GM21447 (cell line): ENCODE measurements around the gene GUCY1A2.
"Not testable (repeated sequence)": the region's sequence is repeated elsewhere in the genome, so short reads cannot be mapped to it uniquely, and the experiment has no call there.

Experiments used
- ATAC-seq: cut with Tn5 transposase; IDR thresholded peaks from one replicate; pipeline ENCODE4 v1.9.1; 2021; ENCODE audit not compliant: unreplicated experiment

Gene GUCY1A2

GRCh38 chr11:106943089-106943488 is 75.2 kb downstream of the GUCY1A2 start:
- ATAC-seq, result no peak

- ATAC-seq, result no peak
Observed at GRCh38 chr11:106939157-106939556, 79.1 kb downstream of the GUCY1A2 start.

- no peak for ATAC-seq
Observed at GRCh38 chr11:106937111-106937510, 81.2 kb downstream of the GUCY1A2 start.

DNA sequence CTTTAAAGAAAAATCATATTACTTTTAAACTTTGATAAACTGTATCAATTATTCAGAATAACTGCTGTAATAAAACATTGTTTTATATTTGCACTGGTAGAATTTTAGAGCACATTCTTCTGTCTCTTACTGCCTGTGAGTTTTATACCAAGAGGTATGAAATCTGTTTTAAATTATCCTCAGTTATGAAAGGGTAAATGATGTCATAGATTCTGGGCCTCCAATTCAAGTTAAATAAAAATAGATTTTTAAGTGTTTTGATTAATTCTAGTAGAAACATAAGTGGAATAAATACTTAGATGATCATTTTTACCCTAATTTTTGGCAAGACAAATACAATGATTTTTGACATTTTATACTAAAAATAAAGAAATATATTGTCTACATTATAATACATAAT is 93.0 kb downstream of the GUCY1A2 start:
- no peak for ATAC-seq

DNA sequence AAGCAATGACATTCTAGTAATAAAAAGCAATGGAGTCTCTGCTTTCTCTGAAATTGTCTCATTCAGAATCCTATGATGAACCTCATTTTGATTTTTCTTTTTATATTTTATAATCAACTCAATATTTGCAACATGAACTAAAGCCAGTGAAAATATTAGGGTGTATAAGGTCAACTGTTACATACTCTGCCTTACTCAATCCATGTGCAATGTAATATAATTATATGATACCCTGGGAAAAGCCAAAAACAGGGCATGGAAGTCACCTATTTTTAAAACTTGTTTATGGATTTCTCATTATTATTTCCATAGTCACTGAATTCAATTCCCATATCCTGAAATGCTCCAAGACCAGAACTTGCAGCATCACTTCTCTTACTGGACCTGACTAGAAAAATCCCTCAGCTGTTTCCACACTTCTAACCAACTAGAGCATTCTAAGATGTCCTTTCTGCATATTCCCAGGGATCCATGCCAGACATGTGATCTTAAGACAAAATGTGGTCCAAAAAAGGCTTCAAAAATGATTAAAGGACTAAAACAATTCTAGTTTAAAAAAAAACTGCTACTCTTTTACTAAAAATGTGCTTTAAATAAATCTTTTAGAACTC is 97.3 kb downstream of the GUCY1A2 start:
- no peak for ATAC-seq

- peak; percentile 81 for ATAC-seq
Observed at GRCh38 chr11:106917973-106918372, 100.3 kb downstream of the GUCY1A2 start.

- ATAC-seq, result no peak
Observed at GRCh38 chr11:106914409-106914808, 103.9 kb downstream of the GUCY1A2 start.

DNA sequence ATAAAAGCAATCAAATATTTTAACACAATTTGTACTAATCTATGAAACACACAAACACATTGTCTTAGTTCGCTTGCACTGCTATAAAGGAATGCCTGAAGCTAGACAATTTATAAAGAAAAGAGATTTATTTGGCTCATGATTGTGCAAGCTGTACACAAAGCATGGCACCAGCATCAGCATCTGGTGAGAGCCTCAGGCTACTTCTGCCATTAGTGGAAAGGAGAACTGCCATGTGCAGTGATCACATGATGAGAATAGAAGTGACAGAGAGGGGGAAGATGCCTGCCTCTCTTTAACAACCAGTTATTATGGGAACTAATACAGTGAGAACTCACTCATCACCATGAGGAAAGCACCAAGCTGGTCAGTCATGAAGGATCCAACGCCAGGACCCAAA is 105.1 kb downstream of the GUCY1A2 start:
- ATAC-seq, result no peak

DNA sequence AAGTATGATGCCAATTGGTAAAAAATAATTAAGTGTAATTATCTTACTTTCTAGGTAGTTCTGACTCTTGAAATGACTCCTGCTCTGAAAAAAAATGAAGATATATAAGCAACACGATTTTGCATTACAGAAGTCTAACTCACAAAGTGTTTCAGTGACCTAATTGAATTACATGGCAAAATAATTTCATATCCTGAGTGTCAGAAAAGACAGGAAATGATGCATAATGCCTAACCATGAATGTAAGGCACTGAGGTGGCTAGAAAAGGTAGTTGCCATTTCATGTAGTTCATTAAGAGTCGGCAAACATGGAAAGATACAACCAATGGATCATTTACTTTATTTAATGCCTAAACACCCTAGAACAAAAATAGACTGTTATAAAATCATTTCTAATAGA is 113.5 kb downstream of the GUCY1A2 start:
- no peak for ATAC-seq

DNA sequence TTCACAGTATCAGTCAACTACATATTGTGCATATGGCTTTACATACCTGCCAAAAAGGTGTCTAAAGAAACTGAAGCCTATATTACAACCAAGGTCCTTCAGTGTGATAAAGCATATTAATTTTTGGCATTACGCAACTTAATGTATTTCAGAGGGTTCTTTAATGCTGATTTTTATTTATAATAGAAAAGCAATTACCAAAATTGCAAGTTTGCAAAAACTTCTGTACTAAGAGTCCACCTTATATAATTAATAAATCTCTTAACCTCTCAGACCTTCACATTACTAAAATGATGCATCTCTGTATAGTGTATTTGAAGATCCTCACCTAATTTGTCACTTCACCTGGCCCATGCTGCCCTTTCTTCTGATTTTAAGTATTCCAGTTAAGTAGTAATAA is 128.6 kb downstream of the GUCY1A2 start:
- no peak for ATAC-seq

GRCh38 chr11:106888386-106888785 is 129.9 kb downstream of the GUCY1A2 start:
- ATAC-seq, result no peak

DNA sequence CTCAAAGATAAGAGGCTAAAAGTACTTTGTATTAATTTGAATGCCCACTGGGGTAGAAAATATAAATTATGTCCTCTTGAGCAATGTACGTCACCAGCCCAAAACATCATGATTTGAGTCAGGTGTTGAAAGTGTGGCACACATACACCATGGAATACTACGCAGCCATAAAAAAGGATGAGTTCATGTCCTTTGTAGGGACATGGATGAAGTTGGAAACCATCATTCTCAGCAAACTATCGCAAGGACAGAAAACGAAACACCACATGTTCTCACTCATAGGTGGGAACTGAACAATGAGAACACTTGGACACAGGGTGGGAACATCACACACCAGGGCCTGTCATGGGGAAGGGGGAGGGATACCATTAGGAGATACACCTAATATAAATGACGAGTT is 134.6 kb downstream of the GUCY1A2 start:
- ATAC-seq, result not testable (repeated sequence)

GRCh38 chr11:106879832-106880546 is 138.3 kb downstream of the GUCY1A2 start:
- ATAC-seq, result no peak

- ATAC-seq, result no peak
Observed at GRCh38 chr11:106879029-106879428, 139.2 kb downstream of the GUCY1A2 start.

DNA sequence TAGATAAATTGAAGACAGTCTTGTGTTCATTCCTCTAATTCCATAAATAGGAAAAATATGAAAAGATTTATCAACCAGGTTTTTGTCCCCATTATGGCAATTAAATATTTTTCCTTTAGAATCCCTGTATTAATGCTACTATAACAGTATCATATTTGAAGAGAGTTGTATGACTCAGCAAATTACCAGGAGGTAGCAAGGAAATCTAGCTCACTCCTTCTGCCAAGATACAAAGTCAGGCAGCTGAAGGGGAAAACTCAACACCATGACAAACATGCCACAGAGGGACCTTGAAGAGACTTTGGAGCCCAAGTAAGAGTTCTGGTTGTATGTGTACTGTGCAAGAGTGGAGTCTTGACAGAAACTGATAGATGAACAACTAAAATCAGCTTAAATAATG is 143.3 kb downstream of the GUCY1A2 start:
- ATAC-seq, result no peak

- no peak for ATAC-seq
Observed at GRCh38 chr11:106872246-106872645, 146.0 kb downstream of the GUCY1A2 start.

DNA sequence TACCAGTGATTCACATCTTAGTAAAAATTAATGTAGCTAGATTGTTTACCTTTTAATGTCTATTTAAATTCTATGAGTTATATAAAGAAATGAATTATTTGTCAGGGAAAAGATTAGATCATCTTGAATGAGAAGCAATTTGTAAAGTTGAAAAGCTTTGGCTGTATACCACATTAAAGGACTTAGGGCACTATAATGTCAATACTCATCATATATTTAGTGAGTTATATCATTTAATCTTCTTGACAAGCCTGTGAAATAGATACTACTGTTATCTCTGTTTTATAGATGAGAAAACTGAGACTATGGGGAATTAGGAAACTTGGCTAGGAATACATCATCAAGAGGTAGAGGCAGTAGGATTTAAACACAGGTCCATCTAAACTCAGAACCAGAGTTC is 160.1 kb downstream of the GUCY1A2 start:
- ATAC-seq, result no peak

- ATAC-seq, result no peak
Observed at GRCh38 chr11:106856566-106856965, 161.7 kb downstream of the GUCY1A2 start.

GRCh38 chr11:106854429-106854828 is 163.8 kb downstream of the GUCY1A2 start:
- ATAC-seq, result no peak

GRCh38 chr11:106853850-106854401 is 164.3 kb downstream of the GUCY1A2 start:
- no peak for ATAC-seq

GRCh38 chr11:106852779-106853178 is 165.5 kb downstream of the GUCY1A2 start:
- no peak for ATAC-seq

DNA sequence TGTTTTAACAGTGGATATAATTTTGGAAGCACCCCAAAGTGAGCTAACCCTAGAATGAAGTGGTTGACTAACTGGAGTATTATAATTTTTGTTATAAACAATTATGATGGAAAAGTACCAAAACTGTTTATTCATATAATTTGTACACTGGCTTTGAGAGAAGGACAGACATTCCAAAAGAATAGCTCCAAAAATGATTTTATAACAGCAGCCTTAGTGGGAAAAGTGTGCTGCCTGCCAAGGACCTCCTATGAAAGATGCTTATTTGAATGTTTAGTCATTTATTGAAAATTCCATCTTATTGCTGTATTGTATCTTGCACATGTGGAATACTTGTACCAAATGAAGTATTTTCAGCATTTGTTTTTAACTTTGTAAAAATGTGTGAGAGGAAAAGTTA is 169.8 kb downstream of the GUCY1A2 start:
- ATAC-seq, result no peak

DNA sequence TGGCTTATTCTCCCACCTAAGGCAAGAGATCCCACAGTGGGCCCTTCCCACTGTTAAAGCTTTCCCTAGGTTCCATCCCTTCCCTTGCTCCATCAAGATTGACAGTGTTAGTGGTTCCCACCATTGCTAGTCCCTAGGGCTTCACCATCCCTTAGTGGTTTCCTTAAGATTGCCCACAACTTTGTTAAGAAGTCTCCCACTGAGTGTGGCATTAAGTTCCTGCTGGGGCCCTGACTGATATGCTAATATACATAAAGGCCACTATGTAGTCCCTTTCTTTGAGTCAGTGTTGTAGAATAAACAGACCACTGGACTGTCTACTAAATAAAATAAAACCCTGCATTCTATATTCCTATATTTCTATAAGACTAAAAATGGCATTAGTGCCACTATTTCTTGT is 176.1 kb downstream of the GUCY1A2 start:
- no peak for ATAC-seq
